Cerebellar cortex (tissue), 1 donor: ENCODE data around the gene FUBP3.
"Not testable (repeated sequence)": the region's sequence is repeated elsewhere in the genome, so short reads cannot be mapped to it uniquely, and the experiment has no call there.

Experiments
- DNase-seq: peaks from one replicate; pipeline ENCODE4 v3.0.0-alpha.2; 2015; ENCODE audit warnings: low spot score

FUBP3 gene

DNA sequence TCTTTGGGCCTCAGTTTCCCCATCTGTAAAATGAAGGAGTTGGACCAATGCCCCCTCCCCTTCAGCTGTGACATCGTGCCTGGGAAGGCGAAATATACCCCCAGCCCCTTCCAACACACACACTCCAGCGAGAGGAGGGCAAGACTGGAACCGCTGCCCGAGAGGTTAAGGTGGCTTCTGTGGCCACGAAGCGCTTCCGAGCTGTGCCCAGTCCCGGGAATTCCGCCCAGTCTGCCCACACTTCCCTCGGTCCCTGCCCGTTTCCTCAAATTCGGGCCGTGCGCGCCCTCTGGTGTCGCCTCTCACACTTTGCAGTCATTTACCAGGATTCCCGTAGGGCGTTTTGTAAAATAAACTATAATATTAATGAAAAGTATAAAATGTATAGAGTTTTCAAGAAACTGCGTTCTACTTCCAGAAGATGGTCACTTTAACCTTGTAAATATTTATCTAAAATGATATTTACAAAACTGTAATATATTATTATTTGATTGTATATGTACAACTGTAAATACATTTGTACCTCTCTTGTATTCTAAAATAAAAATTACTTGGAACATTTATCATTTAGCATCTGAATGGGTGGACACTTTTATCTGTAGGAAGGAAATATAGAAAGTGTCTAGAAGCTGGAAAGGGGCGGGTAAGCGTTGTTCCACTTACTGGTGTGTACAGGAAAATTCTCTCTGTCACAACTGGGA lies 103.2 kb downstream of the FUBP3 start:
- peak; percentile 90 for DNase-seq

DNA sequence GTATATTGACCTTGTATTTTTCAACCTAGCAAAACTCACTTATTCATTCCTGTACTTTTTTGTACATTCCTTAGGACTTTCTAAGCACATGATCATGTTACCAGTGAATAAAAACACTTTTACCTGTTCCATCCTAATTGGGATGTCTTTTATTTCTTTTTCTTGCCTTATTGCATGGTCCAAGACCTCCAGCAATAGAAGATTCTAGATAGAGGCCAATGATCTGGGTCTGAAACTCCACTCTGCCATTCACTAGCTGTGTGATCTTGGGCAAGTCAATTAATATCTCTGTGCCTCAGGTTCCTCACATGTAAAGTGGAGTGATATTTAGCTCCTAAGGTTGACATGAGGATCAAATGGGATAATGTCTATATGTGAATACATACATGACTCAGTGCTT lies 105.7 kb downstream of the FUBP3 start:
- no peak for DNase-seq

DNA sequence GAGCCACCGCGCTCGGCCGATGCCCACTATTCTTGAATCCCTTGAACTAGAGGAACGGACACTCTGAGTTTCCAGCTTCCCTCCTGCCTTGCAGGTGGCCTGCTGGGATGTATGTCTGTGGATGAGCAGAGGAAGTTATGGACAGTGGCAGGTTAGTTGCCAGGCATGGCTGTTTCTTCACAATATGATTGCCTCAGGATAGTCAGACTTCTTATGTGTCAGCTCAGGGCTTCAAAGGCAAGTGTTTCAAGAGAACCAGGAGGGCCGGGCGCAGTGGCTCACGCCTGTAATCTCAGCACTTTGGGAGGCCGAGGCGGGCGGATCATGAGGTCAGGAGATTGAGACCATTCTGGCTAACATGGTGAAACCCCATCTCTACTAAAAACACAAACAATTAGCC lies 106.6 kb downstream of the FUBP3 start:
- not testable (repeated sequence) for DNase-seq

DNA sequence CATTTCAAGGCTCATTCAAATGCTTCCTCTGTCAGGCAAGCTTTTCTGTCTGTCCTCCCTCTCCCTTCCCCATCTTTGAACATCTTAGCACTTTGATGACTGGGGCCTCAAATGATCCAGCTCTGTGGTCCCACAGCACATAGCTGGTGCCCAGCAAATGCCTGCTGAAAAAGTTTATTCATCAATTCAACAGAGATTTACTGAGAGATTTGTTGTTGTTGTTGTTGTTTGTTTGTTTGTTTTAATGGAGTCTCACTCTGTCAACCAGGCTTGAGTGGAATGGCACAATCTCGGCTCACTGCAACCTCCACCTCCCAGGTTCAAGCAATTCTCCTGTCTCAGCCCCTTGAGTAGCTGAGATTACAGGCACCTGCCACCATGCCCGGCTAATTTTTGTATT lies 108.2 kb downstream of the FUBP3 start:
- no peak for DNase-seq
